Camera-type eye (tissue), 1 donor: ENCODE results near the gene GPR37L1. TPM values are rescaled to one million over a fixed set of nuclear protein-coding genes. Genes with fewer than 3 reads are reported as not detected.

Experiments used
- total RNA-seq: library from RNA; depleted of rRNA; stranded (reverse); fragments of >200 nt; gene quantifications from one replicate; pipeline ENCODE4 v1.2.3, GENCODE V29; 2014

The GPR37L1 gene, protein sequence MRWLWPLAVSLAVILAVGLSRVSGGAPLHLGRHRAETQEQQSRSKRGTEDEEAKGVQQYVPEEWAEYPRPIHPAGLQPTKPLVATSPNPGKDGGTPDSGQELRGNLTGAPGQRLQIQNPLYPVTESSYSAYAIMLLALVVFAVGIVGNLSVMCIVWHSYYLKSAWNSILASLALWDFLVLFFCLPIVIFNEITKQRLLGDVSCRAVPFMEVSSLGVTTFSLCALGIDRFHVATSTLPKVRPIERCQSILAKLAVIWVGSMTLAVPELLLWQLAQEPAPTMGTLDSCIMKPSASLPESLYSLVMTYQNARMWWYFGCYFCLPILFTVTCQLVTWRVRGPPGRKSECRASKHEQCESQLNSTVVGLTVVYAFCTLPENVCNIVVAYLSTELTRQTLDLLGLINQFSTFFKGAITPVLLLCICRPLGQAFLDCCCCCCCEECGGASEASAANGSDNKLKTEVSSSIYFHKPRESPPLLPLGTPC
- 0.88 TPM for total RNA-seq

DNA sequence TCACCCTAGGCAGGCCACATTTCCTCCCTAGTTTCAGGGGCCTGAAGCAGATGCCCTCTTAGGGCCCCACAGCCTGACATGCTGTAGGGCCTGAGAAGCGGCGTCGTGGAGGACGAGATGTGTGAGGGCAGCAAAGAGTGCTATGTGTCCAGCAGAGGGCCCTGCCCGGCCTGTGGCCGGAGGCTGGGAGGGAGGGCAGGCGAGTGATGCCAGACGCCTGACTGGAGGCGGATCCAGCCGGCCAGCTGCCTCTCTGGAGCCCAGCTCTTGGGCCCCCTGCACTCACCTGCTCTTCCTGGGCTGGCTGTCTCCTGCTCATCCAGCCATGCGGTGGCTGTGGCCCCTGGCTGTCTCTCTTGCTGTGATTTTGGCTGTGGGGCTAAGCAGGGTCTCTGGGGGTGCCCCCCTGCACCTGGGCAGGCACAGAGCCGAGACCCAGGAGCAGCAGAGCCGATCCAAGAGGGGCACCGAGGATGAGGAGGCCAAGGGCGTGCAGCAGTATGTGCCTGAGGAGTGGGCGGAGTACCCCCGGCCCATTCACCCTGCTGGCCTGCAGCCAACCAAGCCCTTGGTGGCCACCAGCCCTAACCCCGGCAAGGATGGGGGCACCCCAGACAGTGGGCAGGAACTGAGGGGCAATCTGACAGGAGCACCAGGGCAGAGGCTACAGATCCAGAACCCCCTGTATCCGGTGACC, at the start of gene GPR37L1:
Gene GPR37L1 (plus strand): TSS at position 279 of the 697 bp plus-strand sequence. CDS start 47 bp downstream, at position 326.

DNA sequence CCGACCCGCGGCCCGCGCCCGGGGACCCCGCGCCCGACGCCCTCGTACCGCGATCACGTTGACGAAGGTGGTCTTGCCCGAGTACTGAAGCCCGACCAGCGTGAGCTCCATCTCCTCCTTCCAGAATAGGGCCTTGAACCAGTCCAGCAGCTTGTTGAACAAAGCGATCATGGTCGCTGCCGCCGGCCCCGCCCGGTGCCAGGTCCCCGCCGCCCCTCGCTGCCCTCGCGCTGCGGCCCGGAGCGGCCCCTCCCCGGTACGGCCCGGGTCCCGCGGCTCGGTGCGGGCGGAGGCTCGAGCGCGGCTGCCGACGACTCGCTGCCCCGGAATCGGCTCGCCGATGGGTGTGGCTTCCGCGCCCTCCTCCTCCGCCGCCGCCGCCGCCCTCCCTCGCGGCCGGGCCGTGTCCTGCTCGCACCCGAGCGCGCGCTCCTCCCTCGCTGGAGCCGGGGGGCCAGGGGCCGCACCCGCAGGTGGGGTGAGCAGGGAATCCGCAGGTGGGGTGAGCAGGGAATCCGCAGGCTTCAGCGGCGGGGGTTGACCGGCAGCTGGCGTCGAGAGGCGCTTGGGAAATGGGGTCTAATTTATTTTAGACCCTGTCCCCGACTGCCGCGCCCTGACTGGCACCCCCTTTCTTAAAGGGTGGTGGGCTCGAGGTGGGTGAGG, 21.8 kb downstream of the GPR37L1 start, which contains the start of gene ARL8A:
Gene ARL8A (minus strand): TSS at position 336 of the 666 bp plus-strand sequence. CDS start 165 bp downstream, at position 171.

DNA sequence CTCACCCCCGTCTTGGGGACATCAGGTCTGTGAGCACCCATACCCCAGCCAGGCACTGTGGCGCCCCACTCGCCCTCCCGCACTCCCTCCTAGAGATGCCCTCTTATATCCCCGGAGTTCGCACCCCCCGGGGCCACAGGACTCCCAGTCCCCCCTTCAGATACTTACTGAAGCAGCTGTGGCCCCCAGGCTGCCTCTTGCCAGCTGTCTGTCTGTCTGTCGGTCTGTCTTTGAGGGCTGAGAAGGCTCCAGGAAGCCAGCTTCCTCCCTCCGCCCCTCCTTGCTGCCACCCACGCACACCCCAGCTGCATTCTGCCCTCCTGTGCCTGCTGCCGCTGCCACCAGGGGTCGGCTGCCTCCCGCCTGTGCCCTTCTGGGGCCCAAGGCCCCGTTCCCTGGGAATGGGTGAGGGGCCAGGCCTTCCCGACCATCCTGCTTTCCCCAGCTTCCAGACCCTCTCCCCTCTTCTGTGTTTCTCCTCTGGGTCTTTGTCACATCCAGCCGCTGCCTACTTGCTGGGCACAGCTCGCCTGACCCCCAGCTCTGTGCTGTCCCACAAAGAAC, 37.7 kb downstream of the GPR37L1 start, which contains the start of gene PTPN7:
Gene PTPN7 (minus strand): TSS at position 226 of the 564 bp plus-strand sequence. CDS start 1,200 bp downstream, outside the sequence.

Other genes starting within 250 kb of the GPR37L1 start
- gene SHISA4, start 234.0 kb upstream of the GPR37L1 start, total RNA-seq: 26.5 TPM
- gene LMOD1, start 176.4 kb upstream of the GPR37L1 start, total RNA-seq: 23.3 TPM
- gene TIMM17A, start 167.4 kb upstream of the GPR37L1 start, total RNA-seq: 35.5 TPM
- 39.5 TPM for gene RNPEP, start 140.3 kb upstream of the GPR37L1 start, total RNA-seq
- 59.8 TPM for gene ELF3, start 112.3 kb upstream of the GPR37L1 start, total RNA-seq
- 36.2 TPM for gene ARL8A, start 21.8 kb downstream of the GPR37L1 start, total RNA-seq
- gene PTPN7, start 37.7 kb downstream of the GPR37L1 start, total RNA-seq: 1.3 TPM
- gene LGR6, start 70.9 kb downstream of the GPR37L1 start, total RNA-seq: 3.6 TPM
- gene UBE2T, start 219.0 kb downstream of the GPR37L1 start, total RNA-seq: 16.9 TPM
- gene PPP1R12B, start 225.8 kb downstream of the GPR37L1 start, total RNA-seq: 121 TPM